HG02840 (cell line): ENCODE data around the gene TFDP1.

Experiments used
- ATAC-seq: cut with Tn5 transposase; IDR thresholded peaks from one replicate; pipeline ENCODE4 v1.9.1; 2021; ENCODE audit warnings: mild to moderate bottlenecking, moderate library complexity, moderate number of reproducible peaks; ENCODE audit not compliant: unreplicated experiment, low FRiP score

Gene TFDP1, protein sequence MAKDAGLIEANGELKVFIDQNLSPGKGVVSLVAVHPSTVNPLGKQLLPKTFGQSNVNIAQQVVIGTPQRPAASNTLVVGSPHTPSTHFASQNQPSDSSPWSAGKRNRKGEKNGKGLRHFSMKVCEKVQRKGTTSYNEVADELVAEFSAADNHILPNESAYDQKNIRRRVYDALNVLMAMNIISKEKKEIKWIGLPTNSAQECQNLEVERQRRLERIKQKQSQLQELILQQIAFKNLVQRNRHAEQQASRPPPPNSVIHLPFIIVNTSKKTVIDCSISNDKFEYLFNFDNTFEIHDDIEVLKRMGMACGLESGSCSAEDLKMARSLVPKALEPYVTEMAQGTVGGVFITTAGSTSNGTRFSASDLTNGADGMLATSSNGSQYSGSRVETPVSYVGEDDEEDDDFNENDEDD

DNA sequence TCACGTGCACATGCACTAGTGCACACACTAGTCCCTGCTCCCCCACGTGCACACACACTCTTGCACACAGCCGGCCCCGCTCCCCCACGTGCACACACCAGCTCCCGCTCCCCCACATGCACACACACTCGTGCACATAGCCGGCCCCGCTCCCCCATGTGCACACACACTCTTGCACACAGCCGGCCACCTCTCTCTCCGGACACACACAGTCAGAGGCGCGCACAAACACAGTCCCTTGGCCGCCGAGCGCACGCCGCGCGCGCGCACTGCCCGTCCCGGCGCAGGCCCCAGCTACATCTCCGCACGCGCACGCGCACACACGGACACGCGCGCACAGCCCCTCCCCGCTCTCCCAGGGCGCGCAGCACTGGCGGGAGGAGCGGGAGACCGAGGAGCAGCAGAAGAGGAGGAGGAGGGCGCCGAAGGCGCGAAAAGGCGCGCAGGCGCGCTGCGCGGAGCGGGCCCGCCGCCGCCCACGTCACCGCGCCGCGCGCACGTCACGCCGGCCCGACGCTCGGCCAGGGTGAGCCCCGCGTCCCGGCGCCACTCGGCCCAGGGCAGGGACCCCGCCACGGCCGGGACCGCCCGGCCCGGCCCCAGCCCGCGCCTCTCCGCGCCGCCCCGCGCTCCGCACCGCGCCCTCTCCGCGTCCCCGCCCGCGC, at the start of gene TFDP1:
Gene TFDP1, plus strand, starts transcription at position 549 of the 665 bp plus-strand sequence. CDS start 1,085 bp downstream, outside the sequence.
- ATAC-seq = peak; percentile 83

DNA sequence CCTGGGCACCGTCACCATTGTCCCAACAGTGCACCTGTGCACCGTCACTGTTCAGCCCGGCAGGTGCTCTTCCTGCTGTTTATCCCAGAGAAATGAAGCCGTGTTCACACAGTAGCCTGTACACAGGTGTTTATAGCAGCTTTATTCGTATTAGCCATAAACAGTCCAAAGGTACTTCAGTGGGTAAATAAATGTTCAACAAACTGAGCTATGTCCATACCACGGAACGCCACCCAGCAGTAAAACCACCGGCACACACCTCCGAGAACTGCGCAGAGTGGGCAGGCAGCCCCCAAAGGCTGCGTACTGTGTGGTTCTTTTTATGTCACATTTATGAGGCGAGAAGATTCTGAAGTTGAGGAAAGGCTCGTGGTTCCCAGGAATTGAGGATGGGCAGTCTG, 49.2 kb upstream of the TFDP1 start:
- no peak for ATAC-seq

DNA sequence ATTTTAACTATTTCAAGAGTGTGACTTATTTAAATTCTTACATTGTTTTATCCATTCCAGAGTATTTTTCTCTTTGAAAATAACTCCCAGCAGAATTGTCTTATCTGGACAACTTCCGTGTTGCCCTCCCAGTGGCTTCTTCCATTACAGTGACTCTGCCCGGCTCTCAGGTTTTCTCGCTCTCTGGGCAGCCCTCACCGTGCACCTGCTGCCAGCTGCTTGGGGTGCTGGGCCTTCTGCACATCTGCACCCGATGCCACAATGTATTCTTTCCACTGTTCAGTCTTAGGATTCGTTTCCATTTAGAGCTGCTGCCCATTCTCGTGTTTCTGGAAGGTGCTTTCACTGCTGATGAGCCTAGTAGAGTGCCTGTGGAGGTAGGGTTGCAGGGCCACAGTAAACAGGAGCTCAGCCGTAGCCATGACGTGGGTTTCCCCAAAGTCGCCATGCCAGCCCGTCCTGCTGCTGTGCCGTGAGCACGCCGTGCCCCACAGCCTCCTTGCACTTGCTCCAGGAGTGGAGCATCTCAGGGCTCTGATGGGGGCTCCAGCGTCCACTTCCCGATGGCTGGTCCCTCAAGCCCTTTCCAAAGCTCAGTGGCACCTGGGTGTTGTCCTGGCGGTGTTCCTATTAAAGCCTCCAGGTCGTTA, 48.0 kb upstream of the TFDP1 start:
- no peak for ATAC-seq

DNA sequence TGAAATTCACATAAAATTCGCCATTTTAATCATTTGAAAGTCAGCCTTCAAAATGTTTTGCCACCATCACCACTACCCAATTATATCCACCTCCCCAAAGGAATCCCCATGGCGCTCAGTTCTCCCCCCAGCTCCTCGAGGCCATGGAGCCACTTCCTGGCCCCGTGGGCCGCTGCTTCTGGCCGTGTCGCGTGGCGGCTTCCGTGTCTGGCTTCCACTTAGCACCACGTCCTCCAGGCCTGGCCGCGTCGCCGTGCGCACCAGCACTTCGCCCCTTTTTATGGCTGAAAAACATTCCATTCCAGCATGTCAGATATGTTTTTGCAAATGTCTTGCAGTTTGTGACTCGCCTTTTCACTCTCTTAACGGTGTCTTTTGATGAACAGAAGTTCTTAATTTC, 47.3 kb upstream of the TFDP1 start:
- no peak for ATAC-seq

DNA sequence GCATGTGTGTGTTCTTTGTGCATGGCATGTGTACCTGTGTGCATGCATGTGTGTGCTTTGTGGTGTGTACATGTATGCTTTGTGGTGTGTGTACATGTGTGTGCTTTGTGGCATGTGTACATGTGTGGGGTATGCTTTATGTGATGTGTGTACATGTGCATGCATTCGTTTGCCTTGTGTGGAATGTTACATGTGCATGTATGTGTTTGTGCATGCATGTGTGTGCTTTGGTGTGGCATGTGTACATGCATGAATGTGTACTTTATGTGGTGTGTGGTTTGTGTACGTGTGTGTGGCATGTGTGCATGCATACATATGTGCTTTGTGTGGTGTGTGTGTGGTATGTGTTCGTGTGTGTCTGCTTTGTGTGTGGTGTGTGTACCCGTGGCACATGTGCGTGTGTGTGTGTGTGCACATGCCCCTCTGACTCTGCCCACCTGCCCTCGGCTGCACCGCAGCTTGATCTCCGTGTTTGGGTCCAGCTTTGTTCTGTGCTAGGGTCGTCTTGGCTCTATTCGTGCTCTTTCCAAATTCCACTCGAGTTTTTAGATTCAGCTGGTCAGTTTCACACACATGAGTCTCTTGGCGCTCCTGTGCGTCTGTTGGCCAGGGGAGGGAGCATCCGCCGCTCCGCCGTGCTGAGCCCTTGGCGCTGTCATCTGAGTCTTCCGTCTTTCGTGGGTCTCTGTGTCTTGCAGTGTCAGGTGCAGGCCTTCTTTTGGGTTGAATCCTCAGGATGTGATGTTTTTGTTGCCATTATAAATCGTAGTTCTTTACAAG, 46.5 kb upstream of the TFDP1 start:
- no peak for ATAC-seq

DNA sequence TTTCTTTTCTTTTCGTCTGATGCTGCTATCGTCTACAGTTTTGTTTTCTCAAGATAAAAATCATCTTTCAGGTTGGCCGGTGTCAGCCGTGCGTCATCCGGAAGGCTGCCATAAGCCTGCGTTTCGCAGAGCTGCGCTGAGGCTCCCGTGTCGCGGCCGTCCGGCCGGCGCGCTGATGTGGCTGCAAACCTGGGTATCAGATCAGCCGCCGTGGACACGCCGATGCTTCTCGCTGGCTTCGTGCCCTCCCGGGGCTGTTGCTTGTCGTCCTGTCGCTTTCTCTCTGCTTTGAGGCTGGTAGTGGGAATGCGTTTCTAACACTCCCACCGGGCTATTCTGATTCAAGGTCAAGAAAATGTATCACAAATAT, 45.9 kb upstream of the TFDP1 start:
- ATAC-seq = no peak

DNA sequence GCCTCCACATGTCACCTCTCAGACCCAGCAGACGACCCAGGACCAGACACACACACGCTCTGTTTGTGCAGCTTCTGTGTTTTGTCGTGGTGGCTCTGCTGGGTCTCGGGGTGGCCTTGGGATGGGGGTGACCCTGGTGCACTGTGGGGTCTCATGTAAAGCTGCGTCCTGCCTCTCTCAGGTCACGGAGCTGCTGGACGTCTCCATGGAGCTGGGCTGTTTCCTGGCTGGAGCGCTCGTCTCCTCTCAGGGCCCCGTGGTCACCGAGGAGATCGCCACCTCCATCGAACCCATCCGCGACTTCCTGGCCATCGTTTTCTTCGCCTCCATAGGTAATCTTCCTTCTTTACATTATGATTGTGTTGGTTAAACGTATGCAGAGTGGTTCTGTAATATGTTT, 45.4 kb upstream of the TFDP1 start:
- no peak for ATAC-seq

DNA sequence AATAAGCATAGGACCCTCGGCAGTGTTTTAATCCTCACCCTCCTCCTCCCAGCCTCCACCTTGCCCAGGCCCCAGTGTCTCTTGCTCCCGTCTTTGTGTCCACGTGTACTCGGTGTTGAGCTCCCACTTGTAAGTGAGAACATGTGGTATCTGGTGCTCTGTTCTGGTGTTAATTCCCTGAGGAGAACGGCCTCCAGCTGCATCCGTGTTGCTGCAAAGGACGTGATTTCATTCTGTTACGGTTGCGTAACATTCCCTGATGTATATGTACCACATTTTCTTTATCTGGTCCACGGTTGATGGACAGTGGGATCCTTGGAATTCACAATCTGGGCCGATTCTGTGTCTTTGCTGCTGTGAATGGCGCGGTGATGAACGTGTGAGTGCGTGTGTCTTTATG, 44.7 kb upstream of the TFDP1 start:
- no peak for ATAC-seq

DNA sequence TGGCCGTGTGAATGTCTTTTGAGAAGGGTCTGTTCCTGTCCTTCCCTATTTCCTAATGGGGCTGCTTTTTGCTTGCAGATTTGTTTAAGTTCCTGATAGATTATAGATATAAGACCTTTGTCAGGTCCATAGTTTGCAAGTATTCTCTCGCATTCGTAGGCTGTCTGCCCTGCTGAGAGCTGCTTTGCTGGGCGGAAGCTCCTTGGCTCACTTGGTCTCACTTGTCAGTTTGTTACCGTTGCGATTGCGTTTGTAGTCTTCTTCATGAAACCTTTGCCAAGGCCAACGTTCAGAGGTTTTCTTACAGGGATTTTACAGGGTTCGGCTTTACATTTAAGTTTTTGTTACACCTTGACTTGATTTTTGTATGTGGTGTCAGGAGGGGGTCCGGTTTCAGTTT, 44.0 kb upstream of the TFDP1 start:
- ATAC-seq = no peak

DNA sequence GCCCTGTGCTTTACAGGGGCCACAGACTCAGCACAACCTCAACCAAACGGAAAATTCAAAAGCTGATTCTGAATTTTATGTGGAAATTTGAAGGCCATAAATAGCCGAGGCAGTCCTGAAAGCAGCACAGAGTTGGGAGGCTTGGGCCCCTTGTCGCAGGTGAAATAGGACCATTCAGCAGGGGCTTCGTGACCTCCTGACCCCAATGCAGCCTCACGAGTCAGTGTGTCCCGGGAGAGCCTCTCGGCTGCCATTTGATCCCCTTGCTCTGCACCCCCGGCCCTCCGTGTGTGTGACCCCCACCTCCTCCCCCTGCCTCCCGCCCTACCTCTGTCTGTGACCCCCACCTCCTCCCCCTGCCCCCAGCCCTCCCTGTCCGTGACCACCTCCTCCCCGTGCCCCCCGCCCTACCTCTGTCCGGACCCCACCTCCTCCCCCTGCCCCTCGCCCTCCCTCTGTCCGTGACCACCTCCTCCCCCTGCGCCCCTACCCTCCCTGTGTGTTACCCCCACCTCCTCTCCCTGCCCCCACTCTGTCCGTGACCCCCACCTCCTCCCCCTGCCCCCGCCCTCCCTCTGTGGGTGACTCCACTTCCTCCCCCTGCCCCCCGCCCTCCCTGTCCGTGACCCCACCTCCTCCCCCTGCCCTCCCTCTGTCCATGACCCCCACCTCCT, 41.7 kb upstream of the TFDP1 start:
- ATAC-seq = no peak

DNA sequence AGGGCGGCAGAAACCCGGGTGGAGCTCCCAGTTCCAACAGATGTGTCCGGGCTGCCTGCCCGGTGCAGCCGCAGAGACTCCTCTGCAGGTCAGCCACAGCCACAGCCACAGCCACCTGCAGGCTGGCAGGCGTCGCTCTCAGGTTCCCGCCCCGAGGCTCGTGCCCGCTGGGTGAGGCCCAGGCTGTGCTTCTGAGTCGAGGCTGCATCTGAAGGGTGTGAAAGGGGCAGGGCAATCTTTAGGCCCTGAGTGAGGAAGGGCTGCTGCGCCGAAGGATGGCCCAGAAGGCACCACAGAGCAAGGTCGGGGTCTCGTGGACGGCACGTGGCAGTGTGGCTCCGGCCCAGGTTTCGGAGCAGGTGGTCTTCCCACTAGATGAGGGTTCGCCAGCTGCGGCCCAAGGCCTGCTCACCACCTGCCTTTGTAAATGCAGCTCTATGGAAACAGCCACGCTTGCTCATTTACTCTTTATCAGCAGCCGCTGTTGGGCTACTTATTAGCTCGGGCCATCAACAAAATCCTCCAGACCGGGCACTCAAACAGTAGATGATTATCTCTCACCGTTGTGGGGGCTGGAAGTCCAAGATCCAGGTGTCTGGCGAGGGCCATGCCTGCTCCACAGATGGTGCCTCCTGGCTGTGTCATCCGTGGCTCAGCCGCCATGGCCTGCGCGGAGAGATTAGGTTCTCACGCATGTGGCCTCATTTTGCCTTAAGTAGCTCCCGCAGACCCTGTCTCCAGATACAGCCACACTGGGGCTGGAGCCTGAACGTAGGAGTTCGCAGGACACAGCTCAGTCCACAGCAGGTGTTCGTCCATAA, 40.3 kb upstream of the TFDP1 start:
- ATAC-seq = no peak

DNA sequence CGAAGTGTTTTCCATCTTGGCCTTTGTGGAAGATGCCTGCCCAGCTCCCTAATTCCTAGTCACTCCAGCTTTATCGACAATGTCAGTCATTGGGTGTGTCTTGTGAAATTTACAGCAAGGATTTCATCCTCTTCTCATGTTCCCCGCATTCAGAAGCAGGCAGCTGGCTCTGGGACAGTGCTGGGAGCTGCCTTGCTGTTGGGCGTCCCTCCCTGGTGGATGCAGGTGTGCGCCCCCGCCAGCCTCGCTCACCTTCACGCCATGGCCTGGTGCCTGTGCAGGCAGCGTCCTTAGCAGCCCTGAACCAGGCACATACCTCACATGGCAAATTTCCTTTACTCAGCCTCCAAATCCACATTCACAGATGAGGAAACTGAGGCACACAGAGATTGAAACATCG, 39.7 kb upstream of the TFDP1 start:
- ATAC-seq = no peak

DNA sequence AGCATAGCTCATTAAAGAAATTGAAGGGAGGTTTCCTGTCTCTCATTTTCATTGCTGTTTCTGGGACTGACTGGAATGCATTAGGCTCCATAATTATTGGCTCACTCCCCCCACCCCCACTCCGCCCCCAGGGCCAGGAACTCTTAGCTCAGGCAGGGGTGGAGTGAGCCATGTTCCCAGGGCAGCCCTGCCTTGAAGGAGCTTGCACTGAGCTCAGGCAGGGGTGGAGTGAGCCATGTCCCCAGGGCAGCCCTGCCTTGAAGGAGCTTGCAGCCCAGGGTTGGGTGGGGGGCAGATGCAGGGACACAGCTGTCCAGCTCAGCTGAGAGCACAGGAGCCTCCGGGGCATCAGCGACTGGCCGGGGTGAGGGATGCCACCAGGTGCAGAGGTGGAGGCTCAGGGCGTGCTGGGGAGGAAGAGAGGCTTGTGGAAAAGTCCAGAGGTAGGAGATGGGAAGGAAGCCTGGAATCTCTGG, 39.1 kb upstream of the TFDP1 start:
- no peak for ATAC-seq

DNA sequence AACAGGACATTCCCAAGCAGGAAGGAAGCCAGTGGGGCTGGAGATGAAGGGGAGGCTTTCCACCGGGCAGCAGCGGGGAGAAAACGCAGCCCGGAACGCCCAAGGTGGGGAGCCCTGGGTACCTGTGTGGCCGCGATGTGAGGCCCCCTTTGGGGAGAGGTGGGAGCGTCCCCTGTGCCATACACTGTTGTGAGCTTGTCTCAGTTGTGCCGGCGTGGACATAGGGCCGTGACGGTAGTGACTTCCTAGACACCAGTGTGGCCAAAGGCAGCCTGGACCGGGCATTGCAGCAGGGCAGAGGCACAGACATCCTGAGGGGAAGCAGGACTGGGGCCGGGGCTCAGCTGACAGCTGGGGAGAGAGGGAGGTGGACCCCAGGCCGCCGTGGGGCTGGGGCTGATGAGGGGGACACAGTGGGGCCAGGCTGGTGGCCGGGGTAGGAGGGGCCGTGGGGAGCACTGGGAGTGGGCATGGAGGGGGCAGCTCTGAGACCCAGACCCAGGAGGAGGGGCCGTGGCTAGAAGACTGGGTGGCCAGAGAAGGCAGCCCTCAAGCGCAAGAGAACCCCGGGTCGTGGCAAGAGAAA, 38.5 kb upstream of the TFDP1 start:
- ATAC-seq = no peak

DNA sequence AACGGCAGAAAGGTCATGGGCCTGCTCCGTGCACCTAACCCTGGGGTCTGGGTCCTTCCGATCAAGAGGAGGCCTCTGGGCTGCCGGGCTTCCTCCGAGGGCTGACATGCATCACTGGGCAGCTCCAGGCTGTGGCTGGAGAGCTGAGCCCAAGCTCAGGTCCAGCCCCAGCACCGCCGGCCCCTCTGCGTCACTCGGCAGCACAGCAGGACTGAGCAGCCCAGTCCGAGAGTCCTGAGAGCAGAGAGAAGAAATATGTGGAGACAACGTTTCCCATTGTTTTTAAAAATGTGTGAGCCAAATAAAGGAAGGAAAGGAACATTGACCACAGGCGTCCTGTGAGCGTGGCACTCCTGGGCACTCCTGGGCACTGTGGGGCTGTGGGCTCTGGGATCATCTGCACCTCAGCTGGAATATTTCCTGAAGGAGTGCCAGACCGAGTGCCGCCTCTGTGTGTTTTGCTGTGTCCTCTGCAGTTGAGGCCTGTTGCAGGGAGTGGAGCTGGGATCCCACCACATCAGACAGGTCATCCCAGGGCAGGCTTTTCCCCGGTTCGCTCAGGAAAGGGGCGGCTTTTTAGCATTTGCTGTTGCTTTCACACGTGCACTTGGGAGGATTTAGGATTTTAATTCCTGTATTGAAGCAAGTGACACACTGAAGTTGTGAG, 37.8 kb upstream of the TFDP1 start:
- ATAC-seq = no peak

DNA sequence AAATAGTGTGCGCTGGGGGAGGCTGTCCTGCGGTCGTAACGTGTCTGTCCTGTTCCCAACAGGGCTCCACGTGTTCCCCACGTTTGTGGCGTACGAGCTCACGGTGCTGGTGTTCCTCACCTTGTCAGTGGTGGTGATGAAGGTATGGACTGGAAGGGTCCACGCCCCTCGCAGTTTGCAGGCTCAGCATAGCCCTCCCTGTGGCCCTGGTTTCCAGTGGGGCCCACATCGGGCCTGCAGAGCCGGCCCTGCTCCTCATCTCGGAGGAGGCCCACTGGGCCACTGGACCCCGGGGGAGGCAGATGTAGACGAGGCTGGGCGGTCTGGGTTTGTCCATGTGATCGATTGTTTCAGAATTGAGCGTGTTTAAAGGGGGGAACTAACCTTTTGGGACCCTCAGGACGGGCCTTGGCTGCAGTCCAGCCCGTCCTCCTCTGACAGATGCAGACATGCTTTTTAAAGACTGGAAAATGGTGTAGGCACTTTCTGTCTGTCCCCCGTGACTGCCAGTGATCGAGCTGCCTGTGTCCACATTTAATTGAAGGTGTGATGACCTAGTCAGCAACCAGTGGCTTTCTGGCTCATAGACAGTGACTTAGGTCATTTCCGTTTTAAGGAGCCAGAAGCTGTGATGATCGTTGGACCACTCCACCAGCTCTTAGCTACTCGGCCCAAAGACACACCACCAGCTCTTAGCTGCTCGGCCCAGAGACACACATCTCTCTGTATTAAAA, 37.1 kb upstream of the TFDP1 start:
- ATAC-seq = no peak

DNA sequence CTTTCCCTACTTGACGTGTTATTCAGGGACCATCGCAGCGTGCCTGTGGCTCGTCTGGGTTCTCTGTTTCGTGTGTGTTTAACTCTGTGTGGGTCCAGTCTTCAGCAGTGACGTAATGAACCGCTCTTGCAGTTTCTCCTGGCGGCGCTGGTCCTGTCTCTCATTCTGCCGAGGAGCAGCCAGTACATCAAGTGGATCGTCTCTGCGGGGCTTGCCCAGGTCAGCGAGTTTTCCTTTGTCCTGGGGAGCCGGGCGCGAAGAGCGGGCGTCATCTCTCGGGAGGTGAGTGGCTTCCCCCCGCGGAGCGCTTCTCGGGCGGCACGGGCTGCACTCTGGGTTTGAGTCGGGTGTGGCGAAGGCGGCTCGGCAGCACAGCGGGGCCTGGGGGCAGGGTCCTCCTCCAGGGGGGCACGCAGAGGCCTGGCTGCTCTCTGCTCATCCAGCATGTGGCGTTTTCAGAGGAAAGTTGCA, 36.3 kb upstream of the TFDP1 start:
- ATAC-seq = no peak
